Right lobe of liver (tissue), 4 donors: Measurements from ENCODE around the gene TBX18.

ENCODE experiments used
- POLR2A ChIP-seq: fragments of 450-650 bp; IDR thresholded peaks from one replicate; pipeline ENCODE4 v1.6.1; 2017; ENCODE audit warnings: antibody characterized with exemption, mild to moderate bottlenecking
- TF ChIP-seq, protein P1 (sequence below), 4 donors: fragments of 200-600 bp in 3 of 4; fragments of 450-650 bp in 1 of 4; IDR thresholded peaks; one replicate each; pipeline versions ENCODE4 v1.5.1 to v1.8.0; 2016 to 2022; ENCODE audit warnings: antibody characterized with exemption in 4 of 4, mild to moderate bottlenecking in 2 of 4
- donor health status: DM: no; HTN: no; CAD: no.
- donor health status: DM: no; HTN: no; CAD: no.
- donor health status: DM: no; HTN: yes; CAD: no.

- no peak for TF ChIP-seq POLR2A
- TF ChIP-seq, protein P1, sequence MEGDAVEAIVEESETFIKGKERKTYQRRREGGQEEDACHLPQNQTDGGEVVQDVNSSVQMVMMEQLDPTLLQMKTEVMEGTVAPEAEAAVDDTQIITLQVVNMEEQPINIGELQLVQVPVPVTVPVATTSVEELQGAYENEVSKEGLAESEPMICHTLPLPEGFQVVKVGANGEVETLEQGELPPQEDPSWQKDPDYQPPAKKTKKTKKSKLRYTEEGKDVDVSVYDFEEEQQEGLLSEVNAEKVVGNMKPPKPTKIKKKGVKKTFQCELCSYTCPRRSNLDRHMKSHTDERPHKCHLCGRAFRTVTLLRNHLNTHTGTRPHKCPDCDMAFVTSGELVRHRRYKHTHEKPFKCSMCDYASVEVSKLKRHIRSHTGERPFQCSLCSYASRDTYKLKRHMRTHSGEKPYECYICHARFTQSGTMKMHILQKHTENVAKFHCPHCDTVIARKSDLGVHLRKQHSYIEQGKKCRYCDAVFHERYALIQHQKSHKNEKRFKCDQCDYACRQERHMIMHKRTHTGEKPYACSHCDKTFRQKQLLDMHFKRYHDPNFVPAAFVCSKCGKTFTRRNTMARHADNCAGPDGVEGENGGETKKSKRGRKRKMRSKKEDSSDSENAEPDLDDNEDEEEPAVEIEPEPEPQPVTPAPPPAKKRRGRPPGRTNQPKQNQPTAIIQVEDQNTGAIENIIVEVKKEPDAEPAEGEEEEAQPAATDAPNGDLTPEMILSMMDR (IDR thresholded peaks at IDR 0.05): no peak
Measured at GRCh38 chr6:84753173-84753572, 11.2 kb downstream of the TBX18 start.
